Measurements from ENCODE around the gene DPP9. TPM values are rescaled to one million over a fixed set of nuclear protein-coding genes. Genes with fewer than 3 reads are reported as not detected.
A peak's percentile ranks its signal among the peaks of the same experiment; 100 is the strongest.

Gene DPP9
- total and polyA plus RNA-seq, 2 donors (not counting 1 experiment from before 2014, with no cell fraction given): 3.6 to 27.1 TPM

DNA sequence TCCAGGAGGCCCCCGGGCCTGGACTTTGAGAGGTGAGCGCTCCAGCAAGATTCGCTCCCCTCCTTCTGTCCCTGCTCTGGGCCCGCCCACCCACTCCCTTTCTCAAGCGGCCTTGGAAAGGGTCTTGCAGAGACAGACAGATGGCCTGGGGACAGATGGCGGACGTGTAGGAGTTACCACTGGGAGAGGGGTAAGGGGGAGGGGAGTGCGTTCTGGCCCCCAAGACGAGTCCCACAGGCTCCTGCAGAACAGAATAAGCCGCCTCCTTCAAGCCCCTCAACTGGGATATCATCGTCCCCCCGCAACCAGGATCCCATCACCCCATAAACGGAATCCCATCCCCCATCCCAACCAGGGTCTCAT is 87.9 kb downstream of the DPP9 start:
- peaks cover 3% of the 10 kb centered on the region for H3K79me2 ChIP-seq (ENCODE audit: control insufficient read depth, insufficient read depth, low read length)
- H4K20me1 ChIP-seq (ENCODE audit: control insufficient read depth, extremely low read depth, insufficient read depth, low read length): no peaks in the 10 kb centered on the region
- peak overlapping the region; percentile 49 for H3K9ac ChIP-seq (ENCODE audit: insufficient read depth, low read length)
- no peak for DNase-seq (ENCODE audit: low read depth in 2 of 2)
- no peak overlapping the region for H3K27ac ChIP-seq (ENCODE audit: insufficient read depth, low read length)
- H3K4me3 ChIP-seq (replicated peaks in 1 of 4; ENCODE audit: control extremely low read depth in 1 of 4, insufficient read depth in 1 of 4, low read depth in 3 of 4, low read length in 4 of 4): peak overlapping the region; percentile 34 to 57 (median 42)
- no peaks in the 10 kb centered on the region for H3K9me3 ChIP-seq (ENCODE audit: control insufficient read depth, insufficient read depth, low read depth, low read length)
- H3K4me1 ChIP-seq (ENCODE audit: control insufficient read depth, extremely low read depth, insufficient read depth, low read length): peaks cover 23% of the 10 kb centered on the region
- H3K27me3 ChIP-seq (ENCODE audit: control insufficient read depth, insufficient read depth, low read length): no peaks in the 10 kb centered on the region
- no peaks in the 10 kb centered on the region for H3K36me3 ChIP-seq (ENCODE audit: control insufficient read depth, insufficient read depth, low read length)
- no peak for TF ChIP-seq EZH2 (IDR thresholded peaks at IDR 0.05; ENCODE audit: low read length, missing control alignments)
- TF ChIP-seq, protein P1, sequence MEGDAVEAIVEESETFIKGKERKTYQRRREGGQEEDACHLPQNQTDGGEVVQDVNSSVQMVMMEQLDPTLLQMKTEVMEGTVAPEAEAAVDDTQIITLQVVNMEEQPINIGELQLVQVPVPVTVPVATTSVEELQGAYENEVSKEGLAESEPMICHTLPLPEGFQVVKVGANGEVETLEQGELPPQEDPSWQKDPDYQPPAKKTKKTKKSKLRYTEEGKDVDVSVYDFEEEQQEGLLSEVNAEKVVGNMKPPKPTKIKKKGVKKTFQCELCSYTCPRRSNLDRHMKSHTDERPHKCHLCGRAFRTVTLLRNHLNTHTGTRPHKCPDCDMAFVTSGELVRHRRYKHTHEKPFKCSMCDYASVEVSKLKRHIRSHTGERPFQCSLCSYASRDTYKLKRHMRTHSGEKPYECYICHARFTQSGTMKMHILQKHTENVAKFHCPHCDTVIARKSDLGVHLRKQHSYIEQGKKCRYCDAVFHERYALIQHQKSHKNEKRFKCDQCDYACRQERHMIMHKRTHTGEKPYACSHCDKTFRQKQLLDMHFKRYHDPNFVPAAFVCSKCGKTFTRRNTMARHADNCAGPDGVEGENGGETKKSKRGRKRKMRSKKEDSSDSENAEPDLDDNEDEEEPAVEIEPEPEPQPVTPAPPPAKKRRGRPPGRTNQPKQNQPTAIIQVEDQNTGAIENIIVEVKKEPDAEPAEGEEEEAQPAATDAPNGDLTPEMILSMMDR (conservative IDR thresholded peaks at IDR 0.05 in 1 of 2, IDR thresholded peaks at IDR 0.05 in 1 of 2; ENCODE audit: low read depth in 1 of 2, low read length in 2 of 2): no peak
- H3K4me2 ChIP-seq (ENCODE audit: extremely low read depth, insufficient read depth, low read length): peak overlapping the region; percentile 89
- peak overlapping the region; percentile 76 for H2AFZ ChIP-seq (ENCODE audit: low read length)

DNA sequence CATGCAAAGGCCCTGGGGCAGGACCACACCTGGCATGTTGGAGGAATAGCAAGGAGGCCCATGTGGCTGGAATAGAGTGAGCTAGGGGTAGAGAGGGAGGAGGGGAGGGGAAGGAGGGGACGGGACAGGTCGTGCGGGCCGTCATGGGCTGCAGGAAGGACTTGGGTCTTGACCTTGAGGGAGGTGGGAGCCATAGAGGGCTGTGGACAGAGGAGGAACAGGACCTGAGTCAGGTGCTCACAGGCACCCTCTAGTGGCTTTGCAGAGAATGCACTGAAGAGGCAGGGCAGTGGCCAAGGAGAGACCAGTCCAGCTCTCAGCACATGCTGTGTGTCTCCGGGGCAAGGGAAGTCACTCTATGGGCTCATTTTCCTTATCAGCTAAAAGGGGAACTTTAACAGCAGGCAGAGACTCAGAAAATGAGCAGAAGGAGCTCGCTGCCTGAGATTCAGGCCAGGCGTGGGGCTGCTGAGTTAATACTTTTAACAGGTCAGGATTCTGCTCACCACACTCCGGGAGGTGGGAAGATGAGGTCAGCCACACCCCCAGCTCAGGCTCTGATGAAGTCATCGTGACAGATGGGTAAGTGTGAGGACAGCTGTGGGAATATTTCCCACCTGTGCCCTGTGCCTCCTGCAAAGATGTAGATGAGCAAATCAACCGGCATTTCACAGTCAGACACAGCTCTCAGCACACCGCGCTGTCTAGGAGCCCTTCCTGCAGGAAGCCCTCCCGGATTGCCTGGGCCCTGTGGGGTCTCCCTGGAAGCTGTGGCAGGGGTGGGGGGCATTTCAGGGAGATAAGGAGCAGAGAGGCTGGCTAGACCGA is 90.3 kb downstream of the DPP9 start:
- H3K79me2 ChIP-seq (ENCODE audit: control insufficient read depth, insufficient read depth, low read length): no peaks in the 10 kb centered on the region
- no peaks in the 10 kb centered on the region for H3K27me3 ChIP-seq (ENCODE audit: control insufficient read depth, insufficient read depth, low read length)
- H3K9me3 ChIP-seq (ENCODE audit: control insufficient read depth, insufficient read depth, low read depth, low read length): no peaks in the 10 kb centered on the region
- no peak overlapping the region for H3K4me2 ChIP-seq (ENCODE audit: extremely low read depth, insufficient read depth, low read length)
- H3K9ac ChIP-seq (ENCODE audit: insufficient read depth, low read length): no peak overlapping the region
- peaks cover 18% of the 10 kb centered on the region for H3K4me1 ChIP-seq (ENCODE audit: control insufficient read depth, extremely low read depth, insufficient read depth, low read length)
- TF ChIP-seq, protein P1 (conservative IDR thresholded peaks at IDR 0.05 in 1 of 2, IDR thresholded peaks at IDR 0.05 in 1 of 2; ENCODE audit: low read depth in 1 of 2, low read length in 2 of 2): peak; percentile 77 to 92
- TF ChIP-seq EZH2 (IDR thresholded peaks at IDR 0.05; ENCODE audit: low read length, missing control alignments): no peak
- no peak overlapping the region for H3K27ac ChIP-seq (ENCODE audit: insufficient read depth, low read length)
- H4K20me1 ChIP-seq (ENCODE audit: control insufficient read depth, extremely low read depth, insufficient read depth, low read length): no peaks in the 10 kb centered on the region
- no peak overlapping the region for H2AFZ ChIP-seq (ENCODE audit: low read length)
- DNase-seq (ENCODE audit: low read depth in 2 of 2): peak; percentile 68 to 78
- H3K4me3 ChIP-seq (replicated peaks in 1 of 4; ENCODE audit: control extremely low read depth in 1 of 4, insufficient read depth in 1 of 4, low read depth in 3 of 4, low read length in 4 of 4): no peak overlapping the region
- no peaks in the 10 kb centered on the region for H3K36me3 ChIP-seq (ENCODE audit: control insufficient read depth, insufficient read depth, low read length)

Other genes with a start within 250 kb of the DPP9 start
- 2.6 and 5.3 TPM in 2 replicates for gene PLIN4, start 205.4 kb downstream of the DPP9 start, total RNA-seq
- 0.05 and 0.07 TPM in 2 replicates for gene PLIN4, start 205.4 kb downstream of the DPP9 start, polyA plus RNA-seq
- gene PLIN5, start 188.6 kb downstream of the DPP9 start, total RNA-seq: not detected in 2 replicates
- not detected in 2 replicates for gene PLIN5, start 188.6 kb downstream of the DPP9 start, polyA plus RNA-seq
- gene LRG1, start 183.8 kb downstream of the DPP9 start, total RNA-seq: not detected in 2 replicates
- gene LRG1, start 183.8 kb downstream of the DPP9 start, polyA plus RNA-seq: 0.10 TPM in 1 of 2 replicates, not detected in the other
- gene SEMA6B, start 164.2 kb downstream of the DPP9 start, total RNA-seq: under 0.01 TPM in 2 replicates
- gene SEMA6B, start 164.2 kb downstream of the DPP9 start, polyA plus RNA-seq: 0.07 and 0.31 TPM in 2 replicates
- 1.5 and 4.0 TPM in 2 replicates for gene TNFAIP8L1, start 84.3 kb downstream of the DPP9 start, total RNA-seq
- 2.3 and 3.0 TPM in 2 replicates for gene TNFAIP8L1, start 84.3 kb downstream of the DPP9 start, polyA plus RNA-seq
- gene MYDGF, start 53.5 kb downstream of the DPP9 start, total RNA-seq: 140 and 181 TPM in 2 replicates
- gene MYDGF, start 53.5 kb downstream of the DPP9 start, polyA plus RNA-seq: 167 and 190 TPM in 2 replicates
- 9.5 and 10.1 TPM in 2 replicates for gene FEM1A, start 67.9 kb upstream of the DPP9 start, total RNA-seq
- 3.2 and 4.1 TPM in 2 replicates for gene FEM1A, start 67.9 kb upstream of the DPP9 start, polyA plus RNA-seq
- 2.1 and 4.1 TPM in 2 replicates for gene TICAM1, start 107.9 kb upstream of the DPP9 start, total RNA-seq
- 0.65 and 0.77 TPM in 2 replicates for gene TICAM1, start 107.9 kb upstream of the DPP9 start, polyA plus RNA-seq
- gene PLIN3, start 143.8 kb upstream of the DPP9 start, total RNA-seq: 157 and 191 TPM in 2 replicates
- gene PLIN3, start 143.8 kb upstream of the DPP9 start, polyA plus RNA-seq: 133 and 151 TPM in 2 replicates
- gene ARRDC5, start 179.1 kb upstream of the DPP9 start, total RNA-seq: not detected in 2 replicates
- gene ARRDC5, start 179.1 kb upstream of the DPP9 start, polyA plus RNA-seq: not detected in 2 replicates
- 4.9 and 11.6 TPM in 2 replicates for gene UHRF1, start 185.7 kb upstream of the DPP9 start, total RNA-seq
- 15.0 and 35.5 TPM in 2 replicates for gene UHRF1, start 185.7 kb upstream of the DPP9 start, polyA plus RNA-seq
- gene KDM4B, start 245.3 kb upstream of the DPP9 start, total RNA-seq: 11.8 and 14.4 TPM in 2 replicates
- 4.5 and 6.4 TPM in 2 replicates for gene KDM4B, start 245.3 kb upstream of the DPP9 start, polyA plus RNA-seq